GM12874 (cell line): ENCODE measurements around the gene TFB2M.
A peak's percentile ranks its signal among the peaks of the same experiment; 100 is the strongest.

Source experiments
- TF ChIP-seq, protein P1 (sequence below): IDR thresholded peaks from 2 replicates; pipeline ENCODE4 v1.5.1; 2011; ENCODE audit warnings: low read depth, mild to moderate bottlenecking, control low read depth, low read length, moderate library complexity; ENCODE audit not compliant: insufficient read depth

The TFB2M gene

DNA sequence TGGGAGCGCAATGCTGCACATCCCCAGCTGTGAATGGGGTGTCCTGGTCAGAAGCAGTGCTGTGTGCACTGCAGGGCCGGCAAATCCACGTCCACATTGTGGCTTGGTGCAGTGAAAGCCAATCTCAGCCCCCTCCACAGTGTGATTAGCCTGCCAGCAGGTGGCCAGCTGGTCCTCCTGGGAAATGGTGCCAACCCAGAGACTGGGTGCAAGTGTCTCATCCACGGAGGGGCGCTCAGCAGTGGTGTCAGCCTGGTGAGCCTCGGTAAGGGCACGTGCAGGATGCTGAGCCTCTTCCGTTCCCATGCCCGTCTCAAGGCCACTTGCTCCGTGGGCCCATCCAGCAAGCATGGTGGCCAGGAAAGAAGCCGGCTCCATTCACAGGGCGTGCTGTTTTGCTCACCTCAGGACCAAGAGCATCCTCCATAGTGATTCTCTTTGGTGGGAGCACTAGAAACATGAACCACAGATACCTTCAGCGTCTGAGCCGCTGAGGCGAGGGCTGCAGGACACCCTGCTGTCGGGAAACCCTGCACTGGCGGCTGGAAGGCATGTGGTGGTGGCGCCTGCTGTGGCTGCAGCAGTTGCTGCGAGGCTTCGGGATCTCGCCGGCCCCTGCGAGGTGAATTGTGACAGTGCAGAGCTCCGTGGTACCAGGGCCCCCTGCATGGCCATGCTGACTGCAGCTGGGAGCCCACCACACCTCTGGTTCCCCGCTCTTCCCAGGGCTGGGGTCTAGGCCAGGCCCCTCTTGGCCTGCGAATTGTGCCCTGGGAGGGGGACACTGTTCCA is 57.0 kb downstream of the TFB2M start:
- TF ChIP-seq, protein P1, sequence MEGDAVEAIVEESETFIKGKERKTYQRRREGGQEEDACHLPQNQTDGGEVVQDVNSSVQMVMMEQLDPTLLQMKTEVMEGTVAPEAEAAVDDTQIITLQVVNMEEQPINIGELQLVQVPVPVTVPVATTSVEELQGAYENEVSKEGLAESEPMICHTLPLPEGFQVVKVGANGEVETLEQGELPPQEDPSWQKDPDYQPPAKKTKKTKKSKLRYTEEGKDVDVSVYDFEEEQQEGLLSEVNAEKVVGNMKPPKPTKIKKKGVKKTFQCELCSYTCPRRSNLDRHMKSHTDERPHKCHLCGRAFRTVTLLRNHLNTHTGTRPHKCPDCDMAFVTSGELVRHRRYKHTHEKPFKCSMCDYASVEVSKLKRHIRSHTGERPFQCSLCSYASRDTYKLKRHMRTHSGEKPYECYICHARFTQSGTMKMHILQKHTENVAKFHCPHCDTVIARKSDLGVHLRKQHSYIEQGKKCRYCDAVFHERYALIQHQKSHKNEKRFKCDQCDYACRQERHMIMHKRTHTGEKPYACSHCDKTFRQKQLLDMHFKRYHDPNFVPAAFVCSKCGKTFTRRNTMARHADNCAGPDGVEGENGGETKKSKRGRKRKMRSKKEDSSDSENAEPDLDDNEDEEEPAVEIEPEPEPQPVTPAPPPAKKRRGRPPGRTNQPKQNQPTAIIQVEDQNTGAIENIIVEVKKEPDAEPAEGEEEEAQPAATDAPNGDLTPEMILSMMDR = peak; percentile 4; the same call in 1 of the 2 replicates

DNA sequence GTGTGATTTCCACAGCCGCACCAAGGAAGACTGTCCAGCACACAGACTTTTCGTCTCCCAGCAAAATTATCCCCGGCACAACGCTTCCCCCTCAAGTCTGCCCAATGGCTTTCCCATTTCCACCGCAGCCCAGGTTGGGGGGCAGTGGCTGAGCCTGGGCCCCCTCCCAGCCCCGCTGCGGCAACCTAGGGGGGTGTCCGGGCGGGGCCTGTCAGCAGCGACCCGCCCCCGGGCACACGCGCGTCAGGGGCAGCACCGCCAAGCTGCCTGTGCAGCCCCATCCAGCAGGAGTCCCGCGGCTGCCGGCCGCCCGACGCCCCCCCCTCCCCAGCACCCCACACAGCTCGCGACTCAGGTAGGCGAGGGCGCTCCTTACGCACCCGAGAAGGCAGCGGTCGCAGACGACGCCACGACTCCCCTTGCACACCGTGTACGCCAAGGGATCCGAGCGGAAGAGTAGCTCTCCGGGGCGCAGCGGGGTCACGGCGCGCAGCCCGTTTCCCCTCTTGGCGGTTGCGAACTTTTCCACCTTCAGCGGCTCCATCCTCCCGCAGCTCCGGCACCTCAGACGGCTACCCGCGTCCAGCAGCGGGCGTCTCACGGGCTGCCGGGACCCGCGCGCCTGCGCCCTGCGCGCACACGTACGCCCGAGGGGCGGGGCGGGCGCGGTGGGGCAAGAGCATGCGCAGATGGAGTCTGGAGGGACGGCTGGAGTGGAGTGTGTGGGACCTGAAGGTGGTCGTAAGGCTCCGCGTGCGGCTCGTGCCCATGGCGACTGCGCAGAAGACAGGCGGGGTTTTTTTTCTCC is 59.2 kb downstream of the TFB2M start, which contains the start of gene SMYD3:
SMYD3 (minus strand) TSS at position 606 of the 808 bp plus-strand sequence.
- TF ChIP-seq, protein P1 = peak; percentile 19; the same call in 1 of the 2 replicates

DNA sequence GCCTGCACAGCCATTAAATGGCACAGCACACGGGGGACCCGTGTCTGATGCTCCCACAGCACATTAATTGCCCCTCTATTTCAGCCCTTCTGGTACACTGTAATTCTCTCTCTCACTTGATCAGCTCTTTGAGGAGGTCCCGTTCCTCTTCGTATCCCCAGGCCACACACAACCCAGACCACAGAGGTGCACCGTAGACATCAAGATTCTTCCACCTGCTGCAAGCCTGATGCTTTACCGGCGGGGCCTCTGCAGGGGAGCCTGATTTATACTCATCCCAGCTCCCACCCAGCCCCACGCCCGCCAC is 59.7 kb downstream of the TFB2M start:
- TF ChIP-seq, protein P1 = no peak

DNA sequence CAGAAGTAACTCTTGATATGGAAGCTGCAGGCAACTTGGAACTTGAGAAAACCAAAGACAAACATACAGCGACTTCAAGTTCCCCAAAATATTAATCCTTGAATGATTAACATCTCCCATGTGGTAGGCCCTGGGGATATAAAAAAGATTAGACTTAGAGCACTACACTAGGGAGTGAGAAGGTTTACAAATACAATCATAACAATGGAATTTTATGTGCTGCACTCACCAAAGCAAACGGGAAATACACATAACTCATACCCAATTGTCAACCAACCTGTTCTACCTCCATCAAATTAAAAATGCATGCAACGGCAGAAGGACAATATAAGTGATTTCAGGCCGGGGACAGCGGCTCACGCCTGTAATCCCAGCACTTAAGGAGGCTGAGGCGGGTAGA is 62.7 kb downstream of the TFB2M start:
- TF ChIP-seq, protein P1 = no peak

DNA sequence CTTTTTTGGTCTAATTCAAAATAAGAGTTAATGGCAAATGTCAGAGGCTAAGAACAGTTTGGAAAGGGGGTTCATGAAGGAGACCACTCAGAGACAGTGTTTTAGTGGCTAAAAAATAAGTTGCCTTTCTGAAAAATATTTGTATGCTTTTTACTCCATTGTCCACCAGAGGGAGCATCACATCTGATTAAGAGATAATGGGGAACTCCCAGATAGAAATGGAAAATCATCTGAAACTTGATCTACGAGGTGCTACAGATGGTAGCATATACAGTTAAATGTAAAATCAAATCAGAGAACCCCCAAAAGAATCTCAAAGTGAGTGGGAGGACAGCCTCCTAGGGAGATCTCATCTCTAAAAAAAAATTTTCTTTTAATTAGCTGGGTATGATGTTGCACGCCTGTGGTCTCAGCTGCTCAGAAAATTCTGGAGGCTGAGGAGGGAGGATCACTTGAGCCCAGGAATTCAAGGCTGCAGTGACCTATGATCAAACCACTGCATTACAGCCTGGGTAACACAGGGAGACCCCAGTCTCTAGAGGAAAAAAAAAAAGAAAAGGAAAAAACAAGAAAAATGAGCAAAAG is 68.6 kb downstream of the TFB2M start:
- TF ChIP-seq, protein P1 = peak; percentile 37; the same call in 1 of the 2 replicates

DNA sequence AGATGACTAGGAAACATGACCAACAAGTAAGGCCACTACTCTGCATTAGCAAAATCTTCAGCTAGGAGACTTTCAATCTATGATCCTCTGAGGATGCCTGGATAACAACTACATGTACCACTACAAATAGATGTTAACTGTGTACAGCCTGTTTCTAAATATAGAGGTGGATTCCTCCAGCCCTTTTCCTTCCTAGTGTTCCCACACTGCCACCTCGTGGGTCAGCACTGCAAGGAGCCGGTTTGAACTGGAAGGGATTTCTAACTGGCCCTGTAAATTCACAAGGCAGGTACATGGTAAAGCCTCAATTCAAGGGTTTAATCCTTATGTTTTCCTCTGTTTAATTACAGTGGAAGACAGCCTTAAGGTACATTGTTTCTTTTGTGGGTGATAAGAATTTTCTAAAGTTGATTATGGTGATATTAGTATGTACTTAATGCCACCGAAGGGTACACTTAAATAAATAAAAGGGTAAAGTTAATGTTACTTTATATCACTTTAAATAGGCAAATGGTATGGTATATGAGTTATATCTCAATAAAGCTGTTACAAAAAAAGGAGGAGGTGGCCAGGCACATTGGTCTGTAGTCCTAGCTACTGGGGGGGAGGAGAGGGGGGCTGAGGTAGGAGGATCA is 73.3 kb downstream of the TFB2M start:
- TF ChIP-seq, protein P1 = peak; percentile 52; the same call in 1 of the 2 replicates
